Measurements from ENCODE around the gene NADSYN1. TPM values are rescaled to one million over a fixed set of nuclear protein-coding genes. Genes with fewer than 3 reads are reported as not detected.
A peak's percentile ranks its signal among the peaks of the same experiment; 100 is the strongest.

Gene NADSYN1
- total RNA-seq, 1 experiment from 2014 or later, result 34.9 TPM

DNA sequence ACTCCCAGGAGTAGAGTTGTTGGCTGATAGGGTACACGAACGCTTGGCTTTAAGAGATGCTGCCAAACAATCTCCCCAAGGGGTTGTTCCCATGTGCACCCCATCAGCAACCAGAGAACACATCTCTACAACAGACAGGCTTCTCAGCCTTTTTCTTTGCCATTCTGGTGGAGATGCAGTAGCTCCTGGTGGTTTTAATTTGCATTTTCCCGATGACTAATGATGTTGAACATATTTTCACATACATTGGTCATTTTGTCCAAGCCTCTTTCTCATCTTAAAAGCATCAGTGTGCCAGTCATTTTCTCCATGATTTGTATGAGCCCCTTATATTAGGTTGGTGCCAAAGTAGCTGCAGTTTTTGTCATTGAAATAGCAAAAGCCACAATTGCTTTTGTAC is 26.6 kb upstream of the NADSYN1 start:
- no peak for DNase-seq
- Histone ChIP-seq H3K4me3 (ENCODE audit: insufficient read depth, low read depth, low read length) (no peak overlapping the region), H3K27me3 (ENCODE audit: control insufficient read depth, insufficient read depth, low read length) (no peaks in the 10 kb centered on the region), H3K36me3 (replicated peaks; ENCODE audit: control insufficient read depth, insufficient read depth, low read length) (no peaks in the 10 kb centered on the region)

DNA sequence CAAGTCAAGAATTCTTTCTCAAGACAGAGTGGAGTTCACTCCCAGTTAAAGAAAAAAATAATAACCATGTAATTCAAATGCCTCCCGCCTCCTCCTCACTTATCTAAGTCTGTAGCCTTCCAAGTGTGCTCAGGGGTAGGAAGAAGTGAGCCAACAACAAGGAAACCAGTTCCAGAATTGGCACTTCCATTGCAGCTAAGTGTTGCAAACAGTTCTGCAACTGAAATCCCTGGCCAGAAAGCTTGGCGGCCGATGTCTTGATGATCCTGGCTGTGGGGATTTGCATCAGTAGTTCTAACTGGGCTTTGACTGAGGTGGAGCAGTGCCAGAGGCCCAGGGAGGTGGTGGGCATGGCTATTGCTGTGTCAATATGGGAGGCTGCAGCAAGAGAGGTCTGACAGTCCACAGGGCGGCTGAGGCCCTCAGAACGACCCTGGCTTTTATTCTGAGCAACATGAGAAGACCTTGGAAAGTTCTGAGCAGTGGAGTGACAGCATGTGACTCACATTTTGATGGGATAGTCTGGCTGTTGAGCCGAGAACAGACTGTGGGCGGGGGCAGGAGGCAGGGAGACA is 24.1 kb upstream of the NADSYN1 start:
- no peak overlapping the region for H3K4me3 ChIP-seq (ENCODE audit: insufficient read depth, low read depth, low read length)
- no peaks in the 10 kb centered on the region for H3K36me3 ChIP-seq (replicated peaks; ENCODE audit: control insufficient read depth, insufficient read depth, low read length)
- DNase-seq, result no peak
- H3K27me3 ChIP-seq (ENCODE audit: control insufficient read depth, insufficient read depth, low read length), result no peaks in the 10 kb centered on the region

DNA sequence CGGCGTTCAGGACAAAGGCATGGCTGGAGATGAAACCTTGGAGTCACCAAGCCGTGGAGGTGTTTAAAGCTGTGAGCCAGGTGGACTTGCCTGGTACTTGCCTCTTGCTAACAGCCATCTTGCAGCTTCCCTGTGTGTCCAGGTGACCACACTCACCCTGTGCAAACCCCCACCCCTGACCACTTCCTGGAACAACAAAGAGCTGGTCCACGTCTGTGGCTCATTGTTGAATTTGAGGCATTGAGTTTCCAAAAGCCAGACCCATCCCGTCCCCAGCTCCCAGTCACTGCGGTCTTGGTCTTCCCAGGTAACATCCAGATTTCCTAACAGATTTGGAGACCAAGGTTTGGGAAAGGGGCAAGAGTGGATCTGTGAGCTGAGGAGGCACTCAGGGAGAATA is 23.3 kb upstream of the NADSYN1 start:
- H3K27me3 ChIP-seq (ENCODE audit: control insufficient read depth, insufficient read depth, low read length), result no peaks in the 10 kb centered on the region
- H3K4me3 ChIP-seq (ENCODE audit: insufficient read depth, low read depth, low read length), result no peak overlapping the region
- no peaks in the 10 kb centered on the region for H3K36me3 ChIP-seq (replicated peaks; ENCODE audit: control insufficient read depth, insufficient read depth, low read length)
- DNase-seq, result no peak

DNA sequence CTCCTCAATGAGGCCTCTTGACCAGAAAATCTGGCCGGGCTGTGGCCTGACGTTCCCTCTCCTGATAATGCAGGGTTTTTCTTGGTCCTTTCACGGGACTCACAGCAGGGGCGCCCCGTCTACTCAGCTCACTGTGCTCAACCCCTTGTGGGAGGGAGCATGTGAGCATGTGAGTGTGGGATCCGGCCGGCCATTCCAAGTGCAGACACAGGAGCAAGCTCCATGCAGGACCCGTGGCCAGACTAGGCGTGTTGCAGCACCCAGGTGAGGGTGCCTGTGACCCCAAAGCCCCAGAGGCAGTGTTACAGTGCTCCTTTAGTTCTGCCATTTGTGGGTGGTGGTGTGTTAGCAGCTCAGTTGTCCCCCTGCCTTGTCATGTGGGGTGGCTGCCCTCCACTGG is 22.8 kb upstream of the NADSYN1 start:
- Histone ChIP-seq H3K4me3 (ENCODE audit: insufficient read depth, low read depth, low read length) (no peak overlapping the region), H3K36me3 (replicated peaks; ENCODE audit: control insufficient read depth, insufficient read depth, low read length) (peaks cover 4% of the 10 kb centered on the region), H3K27me3 (ENCODE audit: control insufficient read depth, insufficient read depth, low read length) (no peaks in the 10 kb centered on the region)
- DNase-seq, result no peak

DNA sequence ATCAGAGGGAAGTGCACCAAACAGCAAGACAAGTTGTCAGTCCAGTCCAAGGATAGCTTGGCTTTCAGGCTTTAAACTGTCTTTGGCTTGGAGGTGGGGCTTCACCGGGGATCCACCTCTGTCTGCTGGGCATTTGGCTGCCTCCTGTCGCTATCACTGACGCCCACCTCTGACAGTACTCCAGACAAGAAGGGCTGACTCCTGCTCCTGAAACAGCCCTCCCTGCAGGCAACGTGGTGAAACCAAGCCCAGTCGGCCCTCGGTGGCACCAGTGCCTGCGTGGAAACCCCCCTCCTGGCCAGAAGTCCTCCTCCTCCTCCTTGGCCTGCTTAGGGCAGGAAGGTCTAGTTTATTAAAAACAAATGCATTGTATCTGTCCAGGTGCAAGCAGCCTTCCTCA is 21.7 kb upstream of the NADSYN1 start:
- DNase-seq, result peak; percentile 61
- Histone ChIP-seq H3K27me3 (ENCODE audit: control insufficient read depth, insufficient read depth, low read length) (no peaks in the 10 kb centered on the region), H3K36me3 (replicated peaks; ENCODE audit: control insufficient read depth, insufficient read depth, low read length) (peaks cover 9% of the 10 kb centered on the region), H3K4me3 (ENCODE audit: insufficient read depth, low read depth, low read length) (no peak overlapping the region)

DNA sequence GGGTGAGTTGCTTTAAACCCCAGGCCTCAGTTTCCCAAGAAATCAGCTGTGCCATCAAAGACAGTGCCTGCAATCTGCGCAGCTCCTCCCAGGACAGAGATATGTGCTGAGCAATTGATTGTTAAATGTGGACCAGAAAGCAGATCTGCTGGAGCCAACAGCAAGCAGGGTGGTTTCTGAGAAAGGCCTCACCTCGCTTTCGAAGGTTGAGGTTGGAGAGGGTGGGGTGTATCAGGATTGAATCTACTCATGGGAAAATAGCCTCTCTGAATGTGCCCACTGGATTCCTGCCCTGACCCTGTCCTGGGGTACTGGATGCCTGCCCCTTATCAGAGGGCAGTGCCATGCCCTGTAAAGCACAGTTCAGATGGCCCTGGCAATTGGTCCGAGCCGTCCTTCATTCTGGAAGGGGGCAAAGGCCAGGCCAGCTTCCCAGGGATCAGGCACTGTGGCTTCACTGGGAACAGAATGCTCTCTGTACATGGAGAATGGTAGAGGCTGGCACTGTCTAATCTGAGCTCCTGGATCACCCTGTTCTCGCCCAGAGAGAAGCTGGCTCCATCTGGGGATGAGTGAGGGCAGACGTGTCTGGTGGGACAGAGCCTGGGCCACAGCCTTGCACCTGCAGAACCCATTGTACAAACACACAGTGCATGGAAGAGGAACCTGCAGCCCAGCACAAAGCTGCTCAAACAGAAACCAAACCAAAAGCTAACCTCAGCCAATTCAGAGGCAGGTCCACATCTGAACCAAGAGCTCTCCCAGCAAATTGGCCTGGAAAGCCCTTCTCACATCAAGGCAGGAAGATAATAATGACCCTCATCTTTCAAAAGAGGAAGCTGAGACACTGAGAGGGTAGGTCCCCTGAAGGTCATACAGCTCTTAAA is 20.0 kb upstream of the NADSYN1 start:
- Histone ChIP-seq H3K27me3 (ENCODE audit: control insufficient read depth, insufficient read depth, low read length) (no peaks in the 10 kb centered on the region), H3K4me3 (ENCODE audit: insufficient read depth, low read depth, low read length) (no peak overlapping the region), H3K36me3 (replicated peaks; ENCODE audit: control insufficient read depth, insufficient read depth, low read length) (peaks cover 15% of the 10 kb centered on the region)
- no peak for DNase-seq

DNA sequence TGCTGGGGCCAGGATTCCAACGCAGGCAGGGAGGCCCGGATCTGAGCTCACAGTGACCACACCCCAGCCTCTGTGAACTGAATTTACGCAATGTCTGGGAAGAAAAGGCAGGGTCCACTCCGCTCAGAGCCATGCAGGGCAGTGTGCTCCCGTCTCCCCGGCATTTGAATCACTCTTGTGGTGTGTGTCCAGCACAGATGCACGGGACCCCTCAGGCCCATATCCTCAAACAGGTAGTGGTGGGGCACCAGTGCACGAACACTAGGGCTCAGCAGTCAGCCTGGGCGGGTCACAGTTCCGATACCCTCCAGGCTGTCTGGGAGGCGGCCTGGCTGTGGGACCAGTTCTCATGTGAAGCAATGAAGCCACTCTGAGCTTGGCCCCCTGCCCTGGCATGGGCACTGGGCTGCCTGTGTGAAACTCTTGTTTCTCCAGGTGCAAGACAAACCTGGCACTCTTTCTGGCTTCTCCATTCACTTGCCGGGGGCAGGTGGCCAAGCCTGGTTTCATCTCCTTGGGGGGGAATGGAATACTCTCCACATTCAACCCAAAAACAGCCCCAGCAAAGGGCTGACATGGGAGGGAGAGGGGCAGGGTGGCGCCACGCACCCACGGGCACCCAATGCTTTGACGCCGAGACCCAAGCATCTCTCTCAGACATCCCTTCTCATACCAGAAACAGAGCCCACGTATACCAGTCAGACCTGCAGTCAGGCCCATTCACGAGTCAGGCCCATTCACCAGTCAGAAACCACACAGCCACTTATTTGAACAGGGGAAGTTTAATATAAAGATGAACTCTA is 19.2 kb upstream of the NADSYN1 start:
- Histone ChIP-seq H3K36me3 (replicated peaks; ENCODE audit: control insufficient read depth, insufficient read depth, low read length) (peaks cover 24% of the 10 kb centered on the region), H3K27me3 (ENCODE audit: control insufficient read depth, insufficient read depth, low read length) (no peaks in the 10 kb centered on the region), H3K4me3 (ENCODE audit: insufficient read depth, low read depth, low read length) (no peak overlapping the region)
- DNase-seq, result no peak

DNA sequence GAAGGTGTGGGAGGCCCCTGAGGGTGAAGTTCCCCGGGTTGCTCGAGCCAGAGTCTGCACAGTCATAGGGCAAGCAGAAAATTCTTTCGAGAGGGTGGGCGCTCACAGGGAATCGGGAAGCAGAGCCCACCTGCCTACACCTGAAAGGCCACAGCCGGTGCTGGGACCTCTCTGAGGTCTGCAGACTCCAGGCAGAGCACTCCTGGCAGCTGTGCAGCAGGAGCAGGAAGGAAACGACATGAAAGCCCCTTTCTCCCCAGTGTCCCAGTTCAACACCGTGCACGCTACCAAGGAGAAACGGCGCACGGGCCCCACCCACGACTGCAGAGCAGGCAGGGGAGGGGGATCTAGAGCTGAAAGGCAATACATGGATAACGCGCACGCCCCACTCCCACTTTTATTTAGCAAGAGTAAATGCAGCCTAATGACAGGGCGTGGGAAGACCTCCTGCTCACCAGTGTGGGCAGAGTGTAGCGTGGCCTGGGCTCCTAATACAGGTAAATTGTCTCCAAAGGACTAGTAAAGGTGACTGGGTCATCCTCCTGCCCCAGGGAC is 18.4 kb upstream of the NADSYN1 start:
- DNase-seq, result no peak
- Histone ChIP-seq H3K27me3 (ENCODE audit: control insufficient read depth, insufficient read depth, low read length) (no peaks in the 10 kb centered on the region), H3K4me3 (ENCODE audit: insufficient read depth, low read depth, low read length) (no peak overlapping the region), H3K36me3 (replicated peaks; ENCODE audit: control insufficient read depth, insufficient read depth, low read length) (peaks cover 30% of the 10 kb centered on the region)

DNA sequence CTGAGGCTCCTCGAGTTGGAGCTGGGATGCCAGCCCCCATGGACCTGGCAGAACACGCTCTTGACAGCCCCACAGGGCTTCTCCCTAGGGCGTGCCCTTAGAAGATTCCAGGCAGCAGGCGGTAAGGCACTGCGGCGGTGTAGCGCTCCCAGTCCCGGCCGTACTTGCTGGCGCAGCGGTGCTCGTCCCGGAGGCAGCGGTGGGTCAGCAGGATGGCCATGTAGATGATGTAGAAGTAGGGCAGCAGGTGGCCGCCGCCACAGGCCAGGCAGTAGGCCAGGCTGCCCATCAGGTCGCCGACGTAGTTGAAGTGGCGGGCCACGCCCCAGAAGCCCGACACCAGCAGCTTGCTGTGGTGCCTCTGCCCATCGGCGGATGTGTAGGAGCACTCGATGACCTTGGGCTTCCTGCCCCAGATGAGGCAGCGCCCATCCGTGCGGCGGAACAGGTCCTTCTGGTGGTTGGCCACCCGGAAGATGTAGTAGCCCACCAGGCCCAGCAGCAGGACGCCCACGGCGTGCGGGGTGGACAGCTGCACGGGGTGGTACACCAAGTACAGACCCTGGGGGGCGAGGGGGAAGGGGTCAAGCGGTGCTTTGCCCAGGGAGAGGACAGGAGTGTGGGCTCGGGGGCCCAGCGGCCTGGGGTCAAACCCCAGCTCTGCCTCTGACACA is 17.6 kb upstream of the NADSYN1 start:
- Histone ChIP-seq H3K4me3 (ENCODE audit: insufficient read depth, low read depth, low read length) (no peak overlapping the region), H3K36me3 (replicated peaks; ENCODE audit: control insufficient read depth, insufficient read depth, low read length) (peaks cover 35% of the 10 kb centered on the region), H3K27me3 (ENCODE audit: control insufficient read depth, insufficient read depth, low read length) (no peaks in the 10 kb centered on the region)
- DNase-seq, result no peak

DNA sequence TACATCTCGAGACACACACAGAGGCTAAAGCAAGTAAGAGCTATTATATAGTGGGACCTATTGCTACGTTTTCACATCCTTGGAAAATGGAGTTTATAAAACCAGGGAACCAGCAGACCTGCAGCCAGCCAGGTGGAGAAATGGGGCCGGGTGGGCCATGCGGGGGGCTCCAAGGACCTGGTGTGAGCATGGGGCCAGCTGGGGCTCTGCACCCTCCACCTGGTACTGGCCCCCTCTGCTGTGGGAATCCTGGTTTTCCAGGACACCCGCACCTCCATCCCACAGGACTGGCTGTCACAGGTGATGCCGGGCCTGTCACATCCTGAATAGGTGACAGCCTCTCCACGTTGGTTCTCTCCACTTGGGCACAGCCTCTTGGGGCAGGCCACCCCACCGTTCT is 16.1 kb upstream of the NADSYN1 start:
- Histone ChIP-seq H3K36me3 (replicated peaks; ENCODE audit: control insufficient read depth, insufficient read depth, low read length) (peaks cover 49% of the 10 kb centered on the region), H3K27me3 (ENCODE audit: control insufficient read depth, insufficient read depth, low read length) (no peaks in the 10 kb centered on the region), H3K4me3 (ENCODE audit: insufficient read depth, low read depth, low read length) (no peak overlapping the region)
- DNase-seq, result no peak

DNA sequence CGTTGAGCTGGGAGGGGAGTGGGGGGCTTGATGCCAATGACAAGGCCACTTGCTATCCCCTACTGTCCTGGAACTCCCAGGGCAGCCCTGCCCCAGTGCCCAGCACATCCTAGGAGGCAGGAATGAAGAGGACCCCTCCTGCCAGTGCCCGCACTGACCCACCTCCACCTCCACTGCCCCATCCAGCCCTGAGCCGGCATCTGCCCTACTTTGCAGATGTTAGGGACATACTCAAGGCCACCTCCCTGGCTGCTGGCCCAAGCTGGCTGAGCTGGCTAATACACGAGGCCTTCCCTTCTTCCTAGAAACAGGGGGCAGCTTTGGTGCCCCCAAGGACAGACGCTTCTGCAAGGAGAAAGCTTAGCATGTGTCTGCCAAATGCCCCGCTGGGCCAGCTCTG is 15.6 kb upstream of the NADSYN1 start:
- Histone ChIP-seq H3K36me3 (replicated peaks; ENCODE audit: control insufficient read depth, insufficient read depth, low read length) (peaks cover 54% of the 10 kb centered on the region), H3K4me3 (ENCODE audit: insufficient read depth, low read depth, low read length) (no peak overlapping the region), H3K27me3 (ENCODE audit: control insufficient read depth, insufficient read depth, low read length) (no peaks in the 10 kb centered on the region)
- no peak for DNase-seq

DNA sequence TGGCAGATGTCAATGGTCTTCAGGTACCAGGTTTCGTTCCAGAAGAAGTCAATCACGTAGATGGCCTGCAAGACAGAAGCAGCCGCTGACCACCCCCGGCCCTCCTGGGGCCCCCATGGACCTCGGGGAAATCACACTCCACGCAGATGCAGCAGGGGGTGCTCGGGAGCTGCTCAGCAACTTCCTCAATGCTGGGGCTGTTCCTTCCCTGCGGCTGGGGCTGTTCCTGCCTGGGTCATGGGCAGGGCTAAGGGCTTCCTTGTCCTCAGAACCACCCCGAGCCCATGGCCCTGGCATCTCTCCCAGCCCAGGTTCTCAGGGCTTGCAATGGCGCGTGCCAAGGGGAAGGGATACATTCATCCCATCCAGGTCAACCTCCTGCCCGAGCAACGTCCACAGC is 15.1 kb upstream of the NADSYN1 start:
- H3K4me3 ChIP-seq (ENCODE audit: insufficient read depth, low read depth, low read length), result no peak overlapping the region
- DNase-seq, result no peak
- no peaks in the 10 kb centered on the region for H3K27me3 ChIP-seq (ENCODE audit: control insufficient read depth, insufficient read depth, low read length)
- peaks cover 57% of the 10 kb centered on the region for H3K36me3 ChIP-seq (replicated peaks; ENCODE audit: control insufficient read depth, insufficient read depth, low read length)

DNA sequence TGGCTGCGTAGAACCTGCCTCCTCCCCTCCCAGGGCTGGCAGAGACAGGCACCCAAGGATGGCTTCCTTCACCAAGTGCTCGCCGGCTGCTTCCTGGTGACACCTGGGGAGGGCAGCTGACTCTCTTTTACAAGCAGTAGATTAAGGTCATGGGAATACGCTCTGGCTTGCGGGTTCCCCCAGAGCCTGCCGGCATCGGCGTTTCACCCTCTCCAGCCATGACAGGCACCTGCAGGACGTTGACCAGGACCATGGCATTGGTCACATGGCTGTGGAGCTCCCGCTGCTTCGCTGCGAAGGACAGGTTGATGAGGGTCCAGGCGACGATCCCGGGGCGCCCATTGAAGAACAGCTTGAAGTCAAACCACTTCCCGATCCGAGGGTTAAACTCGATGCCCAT is 14.4 kb upstream of the NADSYN1 start:
- Histone ChIP-seq H3K4me3 (ENCODE audit: insufficient read depth, low read depth, low read length) (no peak overlapping the region), H3K27me3 (ENCODE audit: control insufficient read depth, insufficient read depth, low read length) (no peaks in the 10 kb centered on the region), H3K36me3 (replicated peaks; ENCODE audit: control insufficient read depth, insufficient read depth, low read length) (peaks cover 65% of the 10 kb centered on the region)
- DNase-seq, result no peak

DNA sequence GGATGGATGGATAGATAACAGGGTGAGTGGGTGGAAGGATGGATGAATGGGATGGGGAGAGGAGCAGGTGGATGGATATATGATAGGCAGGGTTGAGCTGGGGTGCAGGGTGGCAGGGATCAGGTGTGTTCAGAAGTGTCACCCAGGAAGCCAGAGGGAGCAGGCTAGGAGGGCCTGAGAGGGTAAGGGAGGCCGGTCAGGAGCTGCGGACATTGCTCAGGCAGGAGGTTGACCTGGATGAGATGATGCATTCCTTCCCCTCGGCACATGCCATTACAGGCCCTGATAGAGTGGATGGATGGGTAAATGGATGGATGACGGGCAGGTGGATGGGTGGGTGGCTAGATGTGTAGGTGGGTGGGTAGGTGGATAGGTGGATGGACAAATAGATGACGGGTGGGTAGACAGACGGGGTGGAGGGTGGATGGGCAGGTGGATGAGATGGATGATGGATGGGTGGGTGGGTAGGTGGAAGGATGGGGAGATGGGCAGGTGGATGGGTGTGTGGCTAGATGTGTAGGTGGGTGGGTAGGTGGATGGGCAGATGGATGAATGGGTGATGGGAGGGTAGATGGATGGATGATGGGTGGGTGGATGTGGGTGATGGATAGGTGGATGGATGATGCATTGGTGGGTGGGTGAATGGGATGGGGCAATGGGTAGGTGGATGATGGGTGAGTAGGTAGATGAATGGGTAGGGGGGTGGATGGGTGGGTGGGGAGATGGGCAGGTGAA is 12.8 kb upstream of the NADSYN1 start:
- no peaks in the 10 kb centered on the region for H3K27me3 ChIP-seq (ENCODE audit: control insufficient read depth, insufficient read depth, low read length)
- no peak for DNase-seq
- H3K4me3 ChIP-seq (ENCODE audit: insufficient read depth, low read depth, low read length), result no peak overlapping the region
- peaks cover 72% of the 10 kb centered on the region for H3K36me3 ChIP-seq (replicated peaks; ENCODE audit: control insufficient read depth, insufficient read depth, low read length)

Measured in H7 (cell line).